GM10248 (cell line): ENCODE measurements around the gene SYNRG.
"Not testable (repeated sequence)": the region's sequence is repeated elsewhere in the genome, so short reads cannot be mapped to it uniquely, and the experiment has no call there.

Source experiments
- CTCF ChIA-PET: fragments of 300-600 bp; sonication (Branson Sonifier 250); formaldehyde crosslinking; extraction: SDS; loops from one replicate; lab custom pipeline; 2021; ENCODE audit warnings: antibody characterized with exemption; lab: Yijun Ruan, JAX
- POLR2A ChIA-PET: fragments of 350-650 bp; sonication (Branson Sonifier 250); formaldehyde crosslinking; extraction: SDS; loops from one replicate; lab custom pipeline; 2020; ENCODE audit warnings: antibody characterized with exemption; lab: Yijun Ruan, JAX
- DNase-seq: peaks from one replicate; pipeline ENCODE4 v3.0.0; 2012; ENCODE audit errors: extremely low spot score
- TF ChIP-seq, protein P1 (sequence below): IDR thresholded peaks from 2 replicates; pipeline ENCODE4 v1.5.1; 2012; ENCODE audit warnings: mild to moderate bottlenecking, low read depth; ENCODE audit errors: extremely low read depth, missing control alignments, control extremely low read depth

Gene SYNRG

DNA sequence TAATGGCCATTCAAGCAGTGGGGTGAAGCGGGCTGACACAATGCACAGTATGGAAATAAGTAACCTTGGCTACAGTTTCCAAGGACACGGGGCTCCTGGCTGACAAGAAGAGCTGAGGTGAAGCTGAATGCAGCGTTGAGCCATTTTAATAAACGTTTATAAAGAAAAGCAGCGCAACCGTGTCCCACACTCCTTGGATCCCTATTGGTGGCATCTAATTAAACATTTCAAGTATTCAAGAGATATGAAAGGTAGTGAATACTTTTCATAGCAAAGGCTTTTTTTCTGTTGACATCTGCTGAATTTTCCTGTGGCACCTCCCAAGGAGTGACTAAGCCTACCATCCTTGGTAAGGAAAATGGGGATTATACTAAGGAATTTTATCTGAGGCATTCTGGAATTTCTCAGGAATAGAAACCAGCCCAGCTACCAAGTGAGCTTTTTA lies 93.1 kb downstream of the SYNRG start:
- POLR2A ChIA-PET: no interaction called here
- CTCF ChIA-PET: interaction anchor here (0.8 to 1.6 kb wide), 2 partner anchors 9 to 24 kb away, joined by 3 to 6 read pairs; no protein-coding TSS in a partner anchor
- TF ChIP-seq, protein P1, sequence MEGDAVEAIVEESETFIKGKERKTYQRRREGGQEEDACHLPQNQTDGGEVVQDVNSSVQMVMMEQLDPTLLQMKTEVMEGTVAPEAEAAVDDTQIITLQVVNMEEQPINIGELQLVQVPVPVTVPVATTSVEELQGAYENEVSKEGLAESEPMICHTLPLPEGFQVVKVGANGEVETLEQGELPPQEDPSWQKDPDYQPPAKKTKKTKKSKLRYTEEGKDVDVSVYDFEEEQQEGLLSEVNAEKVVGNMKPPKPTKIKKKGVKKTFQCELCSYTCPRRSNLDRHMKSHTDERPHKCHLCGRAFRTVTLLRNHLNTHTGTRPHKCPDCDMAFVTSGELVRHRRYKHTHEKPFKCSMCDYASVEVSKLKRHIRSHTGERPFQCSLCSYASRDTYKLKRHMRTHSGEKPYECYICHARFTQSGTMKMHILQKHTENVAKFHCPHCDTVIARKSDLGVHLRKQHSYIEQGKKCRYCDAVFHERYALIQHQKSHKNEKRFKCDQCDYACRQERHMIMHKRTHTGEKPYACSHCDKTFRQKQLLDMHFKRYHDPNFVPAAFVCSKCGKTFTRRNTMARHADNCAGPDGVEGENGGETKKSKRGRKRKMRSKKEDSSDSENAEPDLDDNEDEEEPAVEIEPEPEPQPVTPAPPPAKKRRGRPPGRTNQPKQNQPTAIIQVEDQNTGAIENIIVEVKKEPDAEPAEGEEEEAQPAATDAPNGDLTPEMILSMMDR: no peak
- DNase-seq: no peak

DNA sequence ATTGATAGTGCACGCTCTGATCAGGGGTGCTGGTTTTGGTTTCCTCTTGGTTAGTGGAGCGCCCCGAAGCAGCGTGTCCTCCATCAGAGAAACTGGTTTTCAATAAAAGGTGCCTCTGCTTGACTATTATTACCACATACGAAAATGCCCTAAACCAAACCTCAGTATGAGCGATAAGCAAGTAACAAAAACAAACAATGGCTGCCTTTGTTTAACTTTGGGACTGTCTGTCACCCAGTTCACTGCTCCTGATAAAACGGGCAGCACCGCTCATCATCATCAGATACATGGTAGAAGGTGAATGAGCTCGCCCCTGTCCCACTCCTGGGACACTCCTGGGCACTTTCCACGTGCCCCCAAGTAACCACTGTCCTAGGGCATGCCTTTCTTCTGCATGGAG lies 95.5 kb downstream of the SYNRG start:
- POLR2A ChIA-PET: no interaction called here
- TF ChIP-seq, protein P1: no peak
- no peak for DNase-seq
- CTCF ChIA-PET: interaction anchor here (1.0 to 1.4 kb wide), 3 partner anchors 11 to 21 kb away, joined by 3 to 5 read pairs (median 4); no protein-coding TSS in a partner anchor

DNA sequence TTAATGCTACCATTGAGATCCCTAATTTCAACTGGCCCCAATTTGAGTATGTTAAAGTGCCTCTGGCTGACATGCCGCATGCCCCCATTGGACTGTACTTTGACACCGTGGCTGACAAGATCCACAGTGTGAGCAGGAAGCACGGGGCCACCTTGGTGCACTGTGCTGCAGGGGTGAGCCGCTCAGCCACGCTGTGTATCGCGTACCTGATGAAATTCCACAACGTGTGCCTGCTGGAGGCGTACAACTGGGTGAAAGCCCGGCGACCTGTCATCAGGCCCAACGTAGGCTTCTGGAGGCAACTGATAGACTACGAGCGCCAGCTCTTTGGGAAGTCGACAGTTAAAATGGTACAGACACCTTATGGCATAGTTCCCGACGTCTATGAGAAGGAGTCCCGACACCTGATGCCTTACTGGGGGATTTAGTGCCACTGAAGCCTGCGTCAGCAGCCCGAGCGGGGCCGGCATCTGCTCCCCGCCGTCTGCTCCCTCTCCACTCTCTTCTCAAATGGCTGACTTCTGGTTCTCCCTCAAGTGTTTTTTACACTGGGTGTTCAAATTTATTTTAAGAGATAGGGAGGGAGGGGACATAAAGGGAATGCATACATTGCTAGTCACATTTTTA lies 96.7 kb downstream of the SYNRG start:
- POLR2A ChIA-PET: no interaction called here
- DNase-seq: no peak
- CTCF ChIA-PET: interaction anchor here (1.3 kb wide), 1 partner anchor 9 kb away, joined by 4 read pairs; no protein-coding TSS in a partner anchor
- TF ChIP-seq, protein P1: no peak

DNA sequence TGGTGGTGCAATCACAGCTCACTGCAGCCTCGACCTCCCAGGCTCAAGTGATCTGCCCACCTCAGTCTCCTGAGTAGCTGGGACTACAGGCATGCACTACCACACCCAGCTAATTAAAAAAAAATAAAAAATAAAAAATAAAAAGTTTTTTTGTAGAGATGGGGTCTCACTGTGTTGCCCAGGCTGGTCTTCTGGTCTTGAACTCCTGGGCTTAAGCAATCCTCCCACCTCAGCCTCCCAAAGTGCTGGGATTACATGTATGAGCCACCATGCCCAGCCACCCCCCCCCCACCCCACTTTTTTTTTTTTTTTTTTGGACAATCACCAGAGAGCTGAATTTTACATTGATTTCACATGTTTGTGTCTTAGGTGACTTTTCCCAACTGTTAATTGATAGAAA lies 97.6 kb downstream of the SYNRG start:
- DNase-seq, POLR2A ChIA-PET: not testable (repeated sequence)
- CTCF ChIA-PET: interaction anchor here (0.8 to 1.2 kb wide), 2 partner anchors 8 to 10 kb away, joined by 3 read pairs; no protein-coding TSS in a partner anchor

DNA sequence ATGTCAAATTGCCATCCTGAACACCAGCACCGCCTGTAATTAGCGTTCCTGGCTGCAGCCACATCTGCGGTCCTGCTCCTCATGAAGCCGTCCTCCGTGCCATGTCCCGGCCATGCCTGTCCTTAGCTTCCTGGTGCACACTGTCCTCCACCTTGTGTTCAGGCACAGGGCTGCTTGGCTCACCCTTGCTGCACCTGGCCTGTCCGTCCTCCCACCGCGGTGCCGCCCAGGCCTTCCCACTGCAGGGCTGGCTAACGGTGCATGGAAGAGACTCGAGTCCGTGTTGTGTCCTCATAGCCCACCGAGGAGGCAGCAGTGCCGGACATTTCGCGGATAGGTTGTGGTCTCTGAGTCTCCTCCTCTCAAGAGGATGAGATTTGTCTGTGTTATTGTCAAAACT lies 99.2 kb downstream of the SYNRG start:
- no peak for DNase-seq
- CTCF ChIA-PET: interaction anchor here (1.2 kb wide), 1 partner anchor 15 kb away, joined by 3 read pairs; no protein-coding TSS in a partner anchor
- POLR2A ChIA-PET: no interaction called here
- TF ChIP-seq, protein P1: no peak

DNA sequence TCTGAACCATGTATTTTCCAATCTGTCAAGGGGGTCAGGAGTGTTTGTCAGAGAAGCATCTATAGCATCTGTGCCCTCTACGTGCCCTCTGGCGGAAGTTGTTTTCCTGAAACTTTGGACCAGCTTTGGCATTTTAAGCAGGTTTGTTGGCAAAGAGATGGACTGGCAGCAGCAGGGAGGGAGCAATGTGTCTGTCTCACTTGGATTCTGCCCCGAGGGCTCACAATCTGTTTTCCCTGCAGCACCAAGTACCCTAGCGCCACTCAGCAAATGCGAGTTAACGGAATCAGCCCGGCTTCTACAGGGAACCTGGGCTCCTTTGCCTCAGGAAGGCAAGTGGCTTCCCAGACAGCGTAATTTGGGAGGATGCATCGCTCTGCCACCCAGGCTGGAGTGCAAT lies 102.1 kb downstream of the SYNRG start:
- ChIA-PET CTCF (interaction anchor here (0.9 to 2.1 kb wide), 3 partner anchors 10 to 21 kb away, joined by 3 to 9 read pairs (median 6); no protein-coding TSS in a partner anchor), POLR2A (no interaction called here)
- TF ChIP-seq, protein P1: no peak
- DNase-seq: no peak

DNA sequence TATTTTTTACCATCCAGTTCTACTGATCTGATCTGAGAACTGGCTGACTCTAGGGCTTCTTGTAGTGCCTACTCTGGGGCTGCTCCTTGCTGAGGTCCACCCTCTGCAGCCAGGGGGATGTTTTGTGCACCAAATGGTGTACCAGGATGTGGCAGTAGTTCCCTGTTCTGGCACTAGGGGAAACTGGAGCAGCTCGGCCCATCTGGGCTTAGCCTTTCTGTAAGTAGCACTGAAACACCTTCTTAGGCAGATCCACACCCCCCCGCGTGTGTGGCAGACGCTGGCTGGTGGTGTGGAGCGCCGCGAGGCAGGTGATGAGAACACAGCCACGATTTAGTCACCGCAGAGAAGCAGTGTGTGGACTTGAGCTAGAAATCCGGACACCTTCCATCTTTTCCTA lies 102.5 kb downstream of the SYNRG start:
- no peak for DNase-seq
- ChIA-PET CTCF (interaction anchor here (0.9 to 2.1 kb wide), 3 partner anchors 10 to 20 kb away, joined by 3 to 9 read pairs (median 6); no protein-coding TSS in a partner anchor), POLR2A (no interaction called here)
- TF ChIP-seq, protein P1: no peak
